NOMO-1 (cell line): Measurements from ENCODE around the gene PDSS1.
A peak's percentile ranks its signal among the peaks of the same experiment; 100 is the strongest.

ENCODE experiments used
- DNase-seq, 2 experiments: peaks; one replicate each; lab custom pipeline; 2025; ENCODE audit not compliant: unreplicated experiment in 2 of 2; lab: John Stamatoyannopoulos, UW

PDSS1 gene

DNA sequence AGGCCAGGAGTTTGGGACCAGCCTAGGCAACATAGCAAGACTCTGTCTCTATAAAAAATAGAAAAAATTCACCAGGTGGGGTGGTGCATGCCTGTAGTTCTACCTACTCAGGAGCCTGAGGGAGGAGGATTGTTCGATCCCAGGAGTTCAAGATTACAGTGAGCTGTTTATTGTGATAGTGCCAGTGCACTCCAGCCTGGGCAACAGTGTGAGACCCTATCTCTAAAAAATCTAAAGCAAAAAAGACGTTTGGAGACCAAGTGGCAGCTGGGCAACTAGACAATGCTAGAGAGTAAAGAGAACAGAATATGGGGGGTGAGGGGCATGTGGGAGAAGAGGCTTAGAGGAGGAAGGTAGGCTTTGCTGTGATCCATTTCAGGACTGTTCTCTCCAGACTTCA lies 1.4 kb downstream of the PDSS1 start:
- no peak for DNase-seq

DNA sequence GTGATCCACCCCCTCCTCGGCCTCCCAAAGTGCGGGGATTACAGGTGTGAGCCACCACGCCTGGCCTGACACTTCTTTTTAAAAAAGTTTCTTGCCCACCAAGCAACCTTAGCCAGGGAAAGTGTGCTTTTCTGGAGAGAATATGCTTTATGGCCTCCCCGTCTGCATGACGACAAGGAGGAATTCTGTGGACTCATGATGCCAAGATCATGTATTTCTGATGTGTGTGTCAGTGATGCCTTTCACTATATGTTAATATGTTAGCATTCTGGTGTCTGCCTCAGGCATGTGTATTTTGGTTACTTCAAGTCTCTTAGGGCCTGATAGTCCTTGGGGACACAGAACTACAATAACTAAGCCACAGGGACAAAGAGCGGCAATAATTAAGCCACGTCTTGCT lies 2.1 kb downstream of the PDSS1 start:
- DNase-seq, result no peak

DNA sequence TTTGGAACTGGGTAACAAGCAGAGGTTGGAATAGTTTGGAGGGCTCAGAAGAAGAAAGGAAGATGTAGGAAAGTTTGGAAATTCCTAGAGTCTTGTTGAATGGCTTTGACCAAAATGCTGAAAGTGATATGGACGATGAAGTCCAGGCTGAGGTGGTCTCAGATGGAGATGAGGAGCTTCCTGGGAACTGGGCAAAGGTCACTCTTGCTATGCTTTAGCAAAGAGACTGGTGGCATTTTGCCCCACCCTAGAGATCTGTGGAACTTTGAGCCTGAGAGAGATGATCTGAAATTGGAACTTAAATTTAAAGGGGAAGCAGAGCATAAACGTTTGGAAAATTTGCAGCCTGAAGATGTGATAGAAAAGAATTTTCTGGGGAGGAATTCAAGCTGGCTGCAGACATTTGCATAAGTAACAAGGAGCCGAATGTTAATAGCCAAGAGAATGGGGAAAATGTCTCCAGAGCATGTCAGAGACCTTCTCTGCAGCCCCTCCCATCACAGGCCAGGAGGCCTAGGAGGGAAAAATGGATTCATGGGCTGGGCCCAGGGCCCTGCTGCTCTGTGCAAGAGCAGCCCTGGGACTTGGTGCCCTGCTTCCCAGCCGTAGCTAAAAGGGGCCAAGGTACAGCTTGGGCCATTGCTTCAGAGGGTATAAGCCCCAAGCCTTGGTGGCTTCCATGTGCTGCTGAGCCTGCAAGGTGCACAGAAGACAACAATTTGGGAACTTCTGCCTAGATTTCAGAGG lies 3.6 kb downstream of the PDSS1 start:
- DNase-seq, result no peak

DNA sequence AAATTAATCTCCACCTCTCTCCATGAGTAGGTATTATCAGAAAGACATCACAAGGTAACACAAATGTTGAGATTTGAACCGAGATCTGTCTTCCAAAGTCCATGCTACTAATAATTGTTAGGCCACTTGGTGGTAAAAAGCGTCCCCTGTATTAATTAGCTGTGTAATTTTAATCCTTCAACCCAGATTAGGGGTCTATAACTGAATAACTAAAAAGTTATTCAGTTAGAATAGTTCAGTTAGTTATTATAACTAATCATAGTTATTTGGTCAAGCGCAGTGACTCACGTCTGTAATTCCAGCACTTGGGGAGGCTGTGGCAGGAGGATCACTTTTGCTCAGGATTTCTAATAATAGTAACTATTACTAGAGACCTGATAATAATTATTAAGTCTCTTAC lies 5.6 kb downstream of the PDSS1 start:
- DNase-seq, result no peak

DNA sequence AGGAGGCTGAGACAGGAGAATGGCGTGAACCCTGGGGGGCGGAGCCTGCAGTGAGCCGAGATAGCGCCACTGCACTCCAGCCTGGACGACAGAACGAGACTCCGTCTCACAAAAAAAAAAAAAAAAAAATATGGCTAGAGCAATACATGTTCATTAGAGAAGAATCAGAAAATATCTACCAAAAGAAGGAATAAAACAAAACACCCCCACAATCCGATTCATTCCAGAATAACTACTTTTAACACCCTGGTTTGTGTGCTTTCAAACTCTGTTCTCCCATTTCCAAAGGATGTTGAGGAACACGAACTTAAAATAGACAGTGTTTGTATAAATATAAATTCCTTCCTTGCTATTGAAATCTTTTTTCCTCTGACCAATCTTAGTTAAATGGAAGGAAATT lies 6.5 kb downstream of the PDSS1 start:
- DNase-seq, result no peak

DNA sequence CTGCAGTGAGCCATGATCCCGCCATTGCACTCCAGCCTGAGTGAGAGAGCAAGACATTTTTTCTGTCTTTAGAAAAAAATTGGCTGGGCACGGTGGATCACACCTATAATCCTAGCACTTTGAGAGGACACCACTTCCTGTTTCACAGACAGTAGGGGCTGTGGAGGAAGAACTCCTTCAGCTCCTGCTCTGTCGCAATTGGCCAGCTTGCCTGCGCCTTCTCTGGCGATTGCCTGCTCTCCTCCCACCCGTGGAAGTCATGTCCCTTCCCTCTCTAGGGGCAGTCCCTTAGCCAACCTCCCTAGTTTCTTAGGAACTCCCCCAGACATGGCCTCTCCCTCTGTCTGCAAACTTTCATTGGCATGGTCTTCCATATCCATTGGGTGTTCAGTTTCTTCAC lies 8.7 kb downstream of the PDSS1 start:
- DNase-seq, result peak; percentile 41 to 43

DNA sequence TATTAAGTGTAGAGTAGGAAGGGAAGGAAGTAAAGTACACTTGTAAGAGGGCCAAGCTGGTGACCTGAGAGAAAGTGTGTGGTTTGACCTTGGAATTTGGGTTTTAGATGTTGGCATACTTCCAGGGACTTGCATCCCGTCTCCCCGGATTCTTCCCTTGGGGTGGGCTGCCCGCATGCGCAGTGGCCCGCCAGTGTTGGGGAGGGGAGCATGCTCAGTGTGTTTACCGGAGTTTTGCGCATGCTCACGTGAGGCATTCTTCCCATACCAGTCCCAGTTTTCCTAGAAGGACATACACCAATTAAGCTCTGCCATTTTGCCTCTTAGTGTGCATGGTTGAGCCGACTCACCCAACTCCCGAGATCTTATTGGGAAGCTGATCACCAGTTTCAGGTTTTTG lies 9.4 kb downstream of the PDSS1 start:
- no peak for DNase-seq

DNA sequence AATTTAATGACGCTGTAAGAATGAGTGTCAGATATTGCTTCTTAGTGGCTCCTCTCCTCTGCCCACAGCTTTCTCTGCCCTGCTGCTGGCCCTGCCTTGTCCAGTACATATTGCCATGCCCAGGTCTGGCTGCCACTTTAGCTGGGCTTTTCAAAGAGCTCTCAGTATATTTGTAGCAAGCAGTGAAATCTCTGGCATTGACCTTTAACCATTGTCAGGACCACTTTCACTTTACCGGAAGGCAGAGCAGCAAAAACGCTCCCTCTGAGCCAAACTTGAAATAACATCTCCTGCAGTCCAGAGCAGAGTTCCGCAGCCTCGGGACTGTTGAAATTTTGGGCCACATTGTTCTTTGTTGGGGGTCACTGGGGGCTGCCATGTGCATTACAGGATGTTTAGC lies 13.8 kb downstream of the PDSS1 start:
- DNase-seq, result no peak

DNA sequence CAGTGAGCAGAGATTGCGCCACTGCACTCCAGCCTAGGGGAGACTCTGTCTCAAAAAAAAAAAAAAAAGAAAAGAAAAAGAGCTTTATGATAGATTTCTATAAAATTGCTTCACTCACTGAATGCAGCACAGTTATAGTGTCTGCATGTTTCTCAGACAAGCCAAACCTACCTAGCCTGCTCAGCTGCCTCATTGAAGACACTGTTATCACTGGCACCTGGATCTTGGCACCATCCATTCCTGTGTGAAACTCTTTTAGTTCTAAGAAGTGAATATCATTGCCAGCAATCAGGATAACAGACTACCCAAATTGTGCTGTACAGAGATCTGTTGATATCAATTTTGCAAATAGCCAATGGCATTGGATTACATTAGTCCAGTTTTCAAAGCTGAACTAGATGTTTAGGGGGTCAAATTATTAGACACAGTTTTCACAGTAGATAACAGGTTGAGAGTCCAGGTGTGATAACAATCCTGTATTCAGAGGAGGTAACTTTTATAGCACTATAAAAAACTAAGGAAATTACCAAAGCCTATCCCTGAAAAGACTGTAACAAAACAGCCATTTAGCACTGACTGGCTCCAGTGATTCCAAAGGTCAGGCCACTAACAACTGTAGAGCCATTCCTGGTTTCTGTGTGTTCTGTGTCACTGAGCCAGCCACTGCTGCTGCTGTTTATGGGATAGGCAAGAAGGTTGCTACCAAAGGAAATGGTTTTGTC lies 17.1 kb downstream of the PDSS1 start:
- no peak for DNase-seq

DNA sequence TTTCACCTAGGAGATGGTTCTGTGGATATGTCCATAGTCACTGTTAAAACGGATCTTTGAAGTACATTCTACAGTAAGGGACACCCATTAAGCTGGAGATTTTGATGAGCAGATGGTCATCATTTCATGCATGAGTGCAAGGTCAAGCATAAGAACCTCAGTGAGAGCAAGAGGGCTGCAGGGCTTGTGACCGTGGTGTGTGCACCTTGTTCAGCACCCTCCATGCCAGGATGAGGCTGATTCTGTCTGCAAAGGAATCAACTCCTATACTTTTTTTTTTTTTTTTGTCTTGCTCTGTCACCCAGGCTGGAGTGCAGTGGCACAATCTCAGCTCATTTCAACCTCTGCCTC lies 17.6 kb downstream of the PDSS1 start:
- DNase-seq, result no peak

DNA sequence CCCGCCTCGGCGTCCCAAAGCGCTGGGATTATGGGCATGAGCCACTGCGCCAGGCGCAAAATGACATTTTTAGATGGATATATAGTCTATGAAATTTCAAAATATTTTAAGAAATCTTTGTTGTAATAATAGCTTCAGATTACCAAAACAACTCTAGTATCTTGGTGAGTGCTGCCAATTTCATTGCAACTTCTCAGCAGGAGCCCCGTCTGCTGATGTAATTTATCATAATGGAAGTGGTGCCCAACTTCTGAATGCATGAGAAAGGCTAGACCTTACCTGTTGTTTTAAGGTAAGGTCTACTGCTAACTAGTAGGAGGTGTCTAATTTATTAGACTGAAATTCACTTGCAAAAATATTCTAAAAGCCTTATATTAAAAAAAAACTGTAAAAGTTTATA lies 20.0 kb downstream of the PDSS1 start:
- DNase-seq, result no peak

DNA sequence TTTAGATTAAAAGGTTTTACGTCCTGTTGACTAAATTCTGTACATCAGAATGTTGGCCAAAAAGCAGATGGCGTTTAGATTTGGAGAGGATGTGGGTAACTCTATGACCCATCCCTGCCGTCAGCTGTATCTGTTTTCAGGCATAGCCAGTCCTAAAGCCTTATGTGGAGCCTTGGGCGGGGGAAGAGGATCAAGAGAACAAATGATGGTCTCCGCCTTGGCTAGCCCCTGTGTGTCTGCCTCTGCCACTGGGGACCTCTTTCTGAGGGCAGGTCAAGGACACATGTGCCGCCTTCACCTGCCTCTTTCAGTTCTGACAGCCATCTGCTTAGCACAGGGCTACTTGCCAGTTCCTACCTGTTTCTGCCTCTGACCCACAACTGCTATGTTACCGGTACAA lies 24.1 kb downstream of the PDSS1 start:
- no peak for DNase-seq

DNA sequence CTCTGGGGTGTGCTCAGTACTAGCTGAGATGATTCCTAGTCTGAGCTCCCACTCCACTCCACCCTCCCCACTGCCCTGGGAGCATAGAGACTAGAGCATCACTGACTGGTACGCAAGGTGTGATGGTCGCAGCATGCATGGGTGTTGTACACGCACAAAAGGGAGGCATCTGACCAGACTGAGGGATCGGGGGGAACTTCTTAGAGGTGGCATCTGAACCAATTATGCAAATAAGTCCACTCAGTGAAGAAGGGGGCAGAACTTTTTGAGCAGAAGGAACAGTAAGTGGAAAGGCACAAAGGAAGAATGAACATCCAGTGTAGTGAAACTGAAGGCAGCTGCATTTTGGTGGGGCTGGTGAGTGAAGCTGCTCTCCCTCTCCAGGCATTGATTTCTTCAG lies 25.5 kb downstream of the PDSS1 start:
- DNase-seq, result no peak

DNA sequence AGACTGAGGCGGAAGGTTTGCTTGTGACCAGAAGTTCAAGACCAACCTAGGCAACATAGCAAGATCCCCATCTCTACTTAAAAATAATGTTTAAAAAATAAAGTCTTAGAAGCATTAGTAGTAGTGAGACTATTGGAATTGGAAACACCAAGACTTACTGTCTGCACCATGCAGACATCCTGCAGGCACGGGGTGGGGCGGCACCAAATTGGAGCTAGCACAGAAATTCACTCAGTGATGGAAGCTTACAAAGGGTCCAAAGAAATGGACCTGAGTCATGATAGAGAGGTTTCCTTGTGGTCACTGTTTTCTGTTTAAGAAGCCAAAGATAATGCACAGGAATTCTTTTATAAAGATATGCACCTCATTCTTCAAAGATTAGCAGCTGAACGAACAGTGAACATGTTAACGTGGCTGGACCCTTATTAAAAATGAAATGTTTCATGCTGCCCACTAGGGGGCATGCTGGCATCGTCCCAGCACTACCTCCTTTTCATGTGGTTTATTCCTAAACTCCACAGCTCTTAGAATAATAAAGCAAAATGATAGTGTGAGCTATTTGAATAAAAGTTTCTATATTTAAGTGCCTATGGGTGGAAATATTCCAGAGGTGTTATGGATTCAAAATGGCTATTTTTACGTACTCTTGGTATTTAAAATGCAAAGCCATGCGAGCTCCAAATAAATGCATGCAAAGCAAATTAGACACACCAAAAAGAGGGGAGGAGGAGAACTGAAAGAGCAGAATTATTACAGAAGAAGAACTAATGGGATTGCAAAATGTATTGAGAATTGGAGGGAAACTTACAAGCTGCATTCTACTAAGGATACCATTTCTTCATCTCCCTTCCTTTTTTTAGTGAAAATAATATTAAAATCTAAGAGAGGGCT lies 28.6 kb downstream of the PDSS1 start:
- DNase-seq, result peak; percentile 32 to 60

DNA sequence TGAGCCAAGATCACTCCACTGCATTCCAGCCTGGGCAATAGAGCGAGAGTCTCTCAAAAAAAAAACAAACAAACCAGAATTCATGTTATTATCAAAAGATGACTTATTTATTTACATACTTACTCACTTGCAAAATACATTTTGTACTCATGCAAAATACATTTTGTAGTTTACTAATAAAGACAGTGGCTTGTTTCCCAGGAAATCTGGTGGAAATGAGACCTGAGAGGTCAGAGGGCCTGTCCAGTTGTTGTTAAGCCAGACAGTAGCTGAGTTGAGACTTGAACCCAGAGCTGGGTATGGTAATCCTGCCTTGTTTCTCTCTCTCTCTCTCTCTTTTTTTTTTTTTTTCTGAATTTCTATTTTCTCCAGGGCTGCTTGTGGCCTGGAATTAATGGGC lies 29.5 kb downstream of the PDSS1 start:
- no peak for DNase-seq

DNA sequence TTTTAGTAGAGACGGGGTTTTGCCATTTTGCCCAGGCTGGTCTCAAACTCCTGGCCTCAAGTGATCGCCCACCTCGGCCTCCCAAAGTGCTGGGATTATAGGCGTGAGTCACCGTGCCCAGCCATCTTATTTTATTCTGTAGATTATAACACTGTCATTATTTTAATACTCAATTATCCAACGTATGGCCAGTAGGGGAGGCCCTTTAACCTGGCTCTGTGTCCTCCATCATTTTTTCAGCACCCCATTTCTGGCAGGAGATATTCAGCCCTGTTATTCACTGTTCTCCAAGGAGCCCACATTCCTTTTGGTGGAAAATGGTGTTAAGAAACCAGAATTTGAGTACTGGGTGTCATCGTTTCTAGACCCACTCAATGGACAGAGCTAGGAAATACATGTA lies 31.5 kb downstream of the PDSS1 start:
- no peak for DNase-seq

DNA sequence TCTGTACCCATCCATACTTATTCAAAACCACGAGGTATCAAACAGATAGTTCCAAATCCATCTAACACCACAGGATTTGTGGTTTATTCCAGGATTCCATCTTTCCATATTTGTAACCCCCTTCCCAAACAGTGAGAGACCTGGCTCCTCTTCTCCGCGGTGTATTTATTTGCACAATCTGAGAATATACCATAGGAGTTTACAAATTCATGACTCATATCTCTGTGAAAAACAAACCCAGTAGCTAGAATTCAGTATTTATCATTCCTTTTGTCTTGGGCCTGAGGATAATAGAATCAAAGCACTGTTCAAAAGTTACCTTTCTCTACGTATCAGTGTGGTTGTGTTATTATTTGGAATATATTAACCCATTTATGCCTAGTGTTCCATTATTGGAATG lies 31.9 kb downstream of the PDSS1 start:
- DNase-seq, result no peak

DNA sequence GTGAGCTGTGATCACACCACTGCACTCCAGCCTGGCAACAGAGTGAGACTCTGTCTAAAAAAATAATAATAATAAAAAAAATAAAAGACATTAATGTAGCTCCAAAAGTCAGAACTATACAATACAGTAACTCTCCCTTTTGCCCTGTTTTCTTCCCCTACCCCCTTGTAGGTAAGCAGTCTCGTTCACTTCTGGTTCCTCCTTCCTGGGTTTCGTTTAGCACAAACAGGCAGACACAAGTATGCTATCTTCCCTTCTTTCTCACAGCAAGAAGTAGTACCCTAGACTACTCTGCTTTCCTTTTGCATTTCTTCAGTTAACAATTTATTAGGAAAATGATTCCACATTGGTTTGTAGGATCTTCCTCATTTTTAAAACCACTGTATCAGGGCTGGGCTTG lies 33.1 kb downstream of the PDSS1 start:
- DNase-seq, result no peak

DNA sequence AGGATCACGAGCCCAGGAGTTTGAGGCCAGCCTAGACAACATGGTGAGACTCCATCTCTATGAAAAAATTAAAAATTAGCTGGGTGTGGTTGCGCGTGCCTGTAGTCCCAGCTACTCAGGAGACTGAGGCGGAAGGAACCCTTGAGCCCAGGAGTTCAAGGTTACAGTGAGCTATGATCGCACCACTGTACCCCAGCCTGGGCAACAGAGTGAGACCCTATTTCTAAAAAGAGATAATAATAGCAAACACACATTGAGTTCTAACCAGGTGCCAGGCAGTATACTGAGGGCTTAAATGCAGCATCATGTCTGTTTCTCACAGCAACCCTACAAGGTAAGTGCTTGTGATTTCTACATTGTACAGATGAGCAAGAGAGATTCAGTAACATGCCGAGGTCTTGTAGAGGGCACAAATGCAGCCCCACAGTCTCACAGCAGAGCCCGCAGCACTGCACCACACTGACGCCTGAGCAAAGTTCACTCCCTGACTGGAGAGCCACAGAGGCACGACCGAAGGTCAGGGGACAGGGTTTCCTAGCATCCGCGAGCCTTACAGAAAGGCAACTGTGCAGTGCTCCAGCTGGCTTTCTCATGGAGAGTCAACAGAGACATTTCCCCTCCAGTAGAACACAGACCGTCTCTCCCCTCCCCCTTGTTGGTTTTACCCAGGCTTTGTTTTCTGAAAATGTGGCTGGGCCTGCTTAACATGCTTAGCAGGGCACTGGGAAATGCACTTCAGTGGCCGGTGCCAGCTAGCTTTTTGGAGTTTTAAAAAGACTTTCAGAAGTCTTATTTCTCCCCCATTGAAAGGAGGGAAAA lies 36.5 kb downstream of the PDSS1 start:
- no peak for DNase-seq

DNA sequence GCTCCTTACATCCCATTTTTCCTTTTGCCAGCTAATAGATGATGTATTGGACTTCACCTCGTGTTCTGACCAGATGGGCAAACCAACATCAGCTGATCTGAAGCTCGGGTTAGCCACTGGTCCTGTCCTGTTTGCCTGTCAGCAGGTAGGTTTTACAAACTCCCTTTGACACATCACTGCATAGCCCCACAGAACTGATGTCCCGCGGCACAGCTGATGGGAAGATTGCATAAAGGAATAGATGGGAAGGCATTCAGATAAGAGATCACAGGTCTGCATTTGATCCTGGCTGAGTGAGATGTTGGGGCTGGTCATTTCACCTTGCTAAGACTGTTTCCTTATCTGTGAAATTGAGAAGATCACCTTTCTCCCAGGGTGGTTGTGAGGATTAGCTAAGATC lies 37.9 kb downstream of the PDSS1 start:
- DNase-seq, result no peak

DNA sequence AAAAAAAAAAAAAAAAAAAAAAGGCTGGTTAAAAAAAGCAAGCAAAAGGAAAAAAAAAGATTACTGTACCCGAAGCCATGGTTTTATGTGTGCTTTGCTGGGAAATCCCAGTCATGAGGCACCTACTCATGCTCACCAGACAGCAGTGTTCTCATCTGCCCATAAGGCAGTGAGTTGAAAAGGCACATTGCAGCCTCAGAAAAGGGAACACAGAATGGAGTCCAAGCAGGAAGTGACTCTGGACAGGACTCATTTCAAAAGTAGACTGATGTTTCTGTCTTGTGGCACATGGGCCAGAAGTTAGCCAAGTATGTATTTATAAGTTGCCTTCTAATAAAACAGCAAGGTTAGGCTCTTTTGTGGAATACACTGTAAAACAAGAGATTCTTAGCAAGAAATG lies 40.2 kb downstream of the PDSS1 start:
- no peak for DNase-seq
